ENCODE data around the gene PRKG1.

DNA sequence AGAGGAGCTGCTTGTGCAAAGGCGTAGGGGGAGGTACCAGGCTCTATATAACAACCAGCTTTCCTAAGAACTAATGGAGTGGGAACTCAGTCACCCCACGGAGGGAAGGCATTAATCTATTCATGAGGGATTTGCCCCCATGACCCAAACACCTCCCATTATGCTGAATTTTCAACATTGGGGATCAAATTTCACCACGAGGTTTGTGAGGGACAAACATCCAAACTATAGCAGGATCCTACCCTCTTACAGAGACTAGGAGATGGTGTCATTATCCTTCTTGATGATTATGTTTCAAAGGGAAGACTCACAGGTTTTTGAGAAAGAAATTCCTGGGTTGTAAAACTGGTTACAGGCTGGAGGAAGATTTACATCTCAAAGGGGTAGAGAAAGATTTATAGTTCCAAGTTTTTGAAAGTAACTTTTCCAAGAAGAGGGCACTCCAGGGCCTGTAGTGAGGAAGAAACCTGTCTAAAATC lies 944.8 kb downstream of the PRKG1 start:
- TF ChIP-seq, protein P1, sequence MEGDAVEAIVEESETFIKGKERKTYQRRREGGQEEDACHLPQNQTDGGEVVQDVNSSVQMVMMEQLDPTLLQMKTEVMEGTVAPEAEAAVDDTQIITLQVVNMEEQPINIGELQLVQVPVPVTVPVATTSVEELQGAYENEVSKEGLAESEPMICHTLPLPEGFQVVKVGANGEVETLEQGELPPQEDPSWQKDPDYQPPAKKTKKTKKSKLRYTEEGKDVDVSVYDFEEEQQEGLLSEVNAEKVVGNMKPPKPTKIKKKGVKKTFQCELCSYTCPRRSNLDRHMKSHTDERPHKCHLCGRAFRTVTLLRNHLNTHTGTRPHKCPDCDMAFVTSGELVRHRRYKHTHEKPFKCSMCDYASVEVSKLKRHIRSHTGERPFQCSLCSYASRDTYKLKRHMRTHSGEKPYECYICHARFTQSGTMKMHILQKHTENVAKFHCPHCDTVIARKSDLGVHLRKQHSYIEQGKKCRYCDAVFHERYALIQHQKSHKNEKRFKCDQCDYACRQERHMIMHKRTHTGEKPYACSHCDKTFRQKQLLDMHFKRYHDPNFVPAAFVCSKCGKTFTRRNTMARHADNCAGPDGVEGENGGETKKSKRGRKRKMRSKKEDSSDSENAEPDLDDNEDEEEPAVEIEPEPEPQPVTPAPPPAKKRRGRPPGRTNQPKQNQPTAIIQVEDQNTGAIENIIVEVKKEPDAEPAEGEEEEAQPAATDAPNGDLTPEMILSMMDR (conservative IDR thresholded peaks at IDR 0.05; ENCODE audit: low read depth, low read length): no peak
- TF ChIP-seq POLR2A (IDR thresholded peaks at IDR 0.05; ENCODE audit: low read depth, low read length): no peak
- no peak for TF ChIP-seq RAD21 (IDR thresholded peaks at IDR 0.05; ENCODE audit: low read length)
- TF ChIP-seq CHD1 (IDR thresholded peaks at IDR 0.05; ENCODE audit: low read depth, low read length): no peak
- no peak for TF ChIP-seq MAZ (IDR thresholded peaks at IDR 0.05; ENCODE audit: borderline replicate concordance, low read depth, low read length)
- TF ChIP-seq SMC3 (IDR thresholded peaks at IDR 0.05; ENCODE audit: low read depth, low read length): no peak
- TF ChIP-seq RFX5 (IDR thresholded peaks at IDR 0.05; ENCODE audit: low read depth, low read length): no peak
- no peak for TF ChIP-seq CEBPB (IDR thresholded peaks at IDR 0.05; ENCODE audit: low read depth, low read length)
- TF ChIP-seq BHLHE40 (IDR thresholded peaks at IDR 0.05; ENCODE audit: low read depth, low read length): no peak
- TF ChIP-seq MXI1 (IDR thresholded peaks at IDR 0.05; ENCODE audit: borderline replicate concordance, low read depth, low read length): no peak
- no peak for TF ChIP-seq NFE2L2 (IDR thresholded peaks at IDR 0.05; ENCODE audit: low read depth, low read length)
- TF ChIP-seq USF2 (IDR thresholded peaks at IDR 0.05; ENCODE audit: low read depth, low read length): no peak
- no peak for TF ChIP-seq FOS (IDR thresholded peaks at IDR 0.05; ENCODE audit: low read depth, low read length)
